Kidney (tissue), 14 donors: ENCODE data around the gene RNPS1. TPM values are rescaled to one million over a fixed set of nuclear protein-coding genes. Genes with fewer than 3 reads are reported as not detected.

ENCODE experiments used
- DNase-seq, 5 donors: peaks; one replicate each; pipeline ENCODE4 v3.0.0-alpha.2; 2013 to 2020
- FAIRE-seq: peaks from 2 replicates; lab custom pipeline; 2012; peaks lifted over from hg19 to GRCh38; lab: Jason Lieb, UNC
- H3K27ac ChIP-seq, 2 donors: one replicate each; pipeline ENCODE4 v1.7.0; 2013; ENCODE audit warnings: low read depth in 2 of 2, low read length in 2 of 2, inconsistent platforms in 1 of 2
- H3K27me3 ChIP-seq: one replicate; pipeline ENCODE4 v1.7.1; 2013; ENCODE audit warnings: low read length, inconsistent platforms; ENCODE audit not compliant: control insufficient read depth, insufficient read depth
- H3K36me3 ChIP-seq, 3 donors: one replicate each; pipeline versions ENCODE4 v1.7.0 to v1.7.1; 2013; ENCODE audit warnings: low read length in 3 of 3, control low read depth in 1 of 3, inconsistent platforms in 1 of 3; ENCODE audit not compliant: insufficient read depth in 3 of 3, control insufficient read depth in 2 of 3
- H3K4me1 ChIP-seq, 3 donors: one replicate each; pipeline versions ENCODE4 v1.7.0 to v1.7.1; 2013; ENCODE audit warnings: low read length in 3 of 3, inconsistent platforms in 1 of 3, low read depth in 1 of 3; ENCODE audit not compliant: control insufficient read depth in 2 of 3, insufficient read depth in 2 of 3
- H3K4me3 ChIP-seq, 3 donors: one replicate each; pipeline versions ENCODE4 v1.7.0 to v1.8.1; 2013; ENCODE audit warnings: low read length in 3 of 3, control low read depth in 1 of 3, inconsistent platforms in 1 of 3
- H3K9ac ChIP-seq, 3 donors: one replicate each; pipeline versions ENCODE4 v1.7.0 to v1.7.1; 2013; ENCODE audit warnings: low read length in 3 of 3, control low read depth in 1 of 3, inconsistent platforms in 1 of 3
- H3K9me3 ChIP-seq, 3 donors: one replicate each; pipeline versions ENCODE4 v1.7.0 to v1.7.1; 2013; ENCODE audit warnings: low read length in 3 of 3, control low read depth in 1 of 3, inconsistent platforms in 1 of 3; ENCODE audit not compliant: control insufficient read depth in 2 of 3, insufficient read depth in 1 of 3
- CTCF ChIP-seq: IDR thresholded peaks from 3 replicates; pipeline ENCODE4 v1.5.1; 2012; ENCODE audit warnings: mild to moderate bottlenecking, moderate library complexity, borderline replicate concordance; ENCODE audit not compliant: insufficient read depth; ENCODE audit errors: extremely low read depth
- intact Hi-C: fragments of 100-400 bp; cut with DNase I; formaldehyde crosslinking; loops from one replicate; pipeline ENCODE4 v1.11.1; 2022
- polyA plus RNA-seq: library from polyadenylated mRNA; stranded (reverse); fragments of 350-450 nt; fragmentation: Illumina TruSeq; extraction: RNeasy Lipid Tissue Mini Kit (QIAGEN cat#74804); gene quantifications from one replicate; pipeline ENCODE4 v1.2.3, GENCODE V29; 2014; ENCODE audit warnings: low read depth, low replicate concordance; ENCODE audit not compliant: insufficient read depth
- total RNA-seq: library from RNA; stranded (reverse); fragmentation: NEBNext Ultra II Directional; extraction: Animal tissue kit (Norgen Biotek cat#: 25700); gene quantifications from one replicate; pipeline ENCODE4 v1.2.1, GENCODE V29; 2021
- donor health status: control.
- donor health status: control.
- donor health status: control.
- donor health status: control.
- donor health status: control.
- donor health status: DM: yes; HTN: yes; CAD: no.
- donor health status: Normal renal cell carcinoma (clear cell type).

RNPS1 gene
- total and polyA plus RNA-seq, 2 donors from 2014 or later, result 102 to 134 TPM

- H3K27me3 ChIP-seq, result no peaks in the 10 kb centered on the region
- H3K4me3 ChIP-seq, result no peak overlapping the region
- no peak overlapping the region for H3K27ac ChIP-seq
- no peak overlapping the region for H3K9ac ChIP-seq
- DNase-seq (no peak), FAIRE-seq (no peak)
- no peaks in the 10 kb centered on the region for H3K4me1 ChIP-seq
- H3K9me3 ChIP-seq, result no peaks in the 10 kb centered on the region
- intact Hi-C loops, result no loop called here
- H3K36me3 ChIP-seq, result no peaks in the 10 kb centered on the region
- TF ChIP-seq CTCF, result no peak
Measured at GRCh38 chr16:2282262-2282661, 14.3 kb upstream of the RNPS1 start.

GRCh38 chr16:2280981-2281542 is 13.1 kb upstream of the RNPS1 start:
- Histone ChIP-seq H3K9ac (no peak overlapping the region), H3K27ac (no peak overlapping the region), H3K9me3 (no peaks in the 10 kb centered on the region), H3K4me1 (no peaks in the 10 kb centered on the region), H3K27me3 (no peaks in the 10 kb centered on the region), H3K36me3 (no peaks in the 10 kb centered on the region), H3K4me3 (no peak overlapping the region)
- TF ChIP-seq CTCF, result no peak
- FAIRE-seq, result no peak
- no peak for DNase-seq
- intact Hi-C loops, result no loop called here

DNA sequence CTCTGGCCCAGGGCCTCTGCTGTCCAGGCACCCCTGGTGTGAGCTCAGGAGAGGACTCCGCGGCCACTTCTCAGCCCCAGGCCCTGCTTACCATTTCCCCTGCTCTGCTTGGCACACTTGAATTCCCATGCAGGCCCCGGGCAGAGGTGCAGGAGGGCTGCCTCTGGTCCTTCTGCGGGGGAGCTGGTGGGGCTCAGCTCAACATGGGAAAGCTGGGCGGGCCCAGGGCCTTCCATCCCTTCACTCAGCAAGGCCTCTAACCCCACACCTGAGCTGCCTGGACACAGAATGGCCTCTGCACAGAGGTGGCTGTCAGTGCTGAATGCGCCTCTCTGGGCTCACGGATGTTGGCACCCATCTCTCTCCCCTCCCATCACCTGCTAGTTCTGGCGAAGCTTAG is 12.5 kb upstream of the RNPS1 start:
- no peaks in the 10 kb centered on the region for H3K4me1 ChIP-seq
- no peaks in the 10 kb centered on the region for H3K36me3 ChIP-seq
- FAIRE-seq (no peak), DNase-seq (no peak)
- H3K4me3 ChIP-seq, result no peak overlapping the region
- intact Hi-C loops, result no loop called here
- no peak overlapping the region for H3K9ac ChIP-seq
- no peaks in the 10 kb centered on the region for H3K27me3 ChIP-seq
- no peak overlapping the region for H3K27ac ChIP-seq
- TF ChIP-seq CTCF, result no peak
- H3K9me3 ChIP-seq, result no peaks in the 10 kb centered on the region
